Amniotic stem cell (primary cell): ENCODE results near the gene KLRC3.
A peak's percentile ranks its signal among the peaks of the same experiment; 100 is the strongest.
"Not testable (repeated sequence)": the region's sequence is repeated elsewhere in the genome, so short reads cannot be mapped to it uniquely, and the experiment has no call there.

Experiments used
- DNase-seq: peaks from one replicate; lab custom pipeline; 2025; lab: John Stamatoyannopoulos, UW

Gene KLRC3

GRCh38 chr12:10368206-10369171 lies 51.9 kb downstream of the KLRC3 start:
- no peak for DNase-seq

DNA sequence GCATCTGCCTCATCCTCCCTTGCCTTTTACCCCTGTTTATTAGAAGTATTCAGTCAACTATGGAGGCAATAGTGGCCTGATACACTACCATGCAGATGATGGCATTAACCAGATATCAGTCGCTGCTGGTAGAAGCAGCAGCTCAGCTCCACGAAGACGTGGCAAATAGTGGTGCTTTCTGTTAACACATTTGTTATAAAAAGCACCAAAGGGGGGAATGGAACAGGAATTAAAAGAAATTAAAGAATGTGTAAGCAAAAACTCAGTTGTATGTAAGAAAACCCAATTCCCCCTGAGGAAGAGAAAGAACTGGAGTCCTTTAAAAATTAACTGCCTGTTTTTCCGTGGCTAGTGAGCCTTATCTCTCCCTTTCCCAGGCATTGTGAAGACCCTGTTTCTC lies 52.7 kb downstream of the KLRC3 start:
- DNase-seq: not testable (repeated sequence)

GRCh38 chr12:10366875-10367274 lies 53.5 kb downstream of the KLRC3 start:
- DNase-seq: no peak

GRCh38 chr12:10365696-10366405 lies 54.5 kb downstream of the KLRC3 start:
- DNase-seq: no peak

DNA sequence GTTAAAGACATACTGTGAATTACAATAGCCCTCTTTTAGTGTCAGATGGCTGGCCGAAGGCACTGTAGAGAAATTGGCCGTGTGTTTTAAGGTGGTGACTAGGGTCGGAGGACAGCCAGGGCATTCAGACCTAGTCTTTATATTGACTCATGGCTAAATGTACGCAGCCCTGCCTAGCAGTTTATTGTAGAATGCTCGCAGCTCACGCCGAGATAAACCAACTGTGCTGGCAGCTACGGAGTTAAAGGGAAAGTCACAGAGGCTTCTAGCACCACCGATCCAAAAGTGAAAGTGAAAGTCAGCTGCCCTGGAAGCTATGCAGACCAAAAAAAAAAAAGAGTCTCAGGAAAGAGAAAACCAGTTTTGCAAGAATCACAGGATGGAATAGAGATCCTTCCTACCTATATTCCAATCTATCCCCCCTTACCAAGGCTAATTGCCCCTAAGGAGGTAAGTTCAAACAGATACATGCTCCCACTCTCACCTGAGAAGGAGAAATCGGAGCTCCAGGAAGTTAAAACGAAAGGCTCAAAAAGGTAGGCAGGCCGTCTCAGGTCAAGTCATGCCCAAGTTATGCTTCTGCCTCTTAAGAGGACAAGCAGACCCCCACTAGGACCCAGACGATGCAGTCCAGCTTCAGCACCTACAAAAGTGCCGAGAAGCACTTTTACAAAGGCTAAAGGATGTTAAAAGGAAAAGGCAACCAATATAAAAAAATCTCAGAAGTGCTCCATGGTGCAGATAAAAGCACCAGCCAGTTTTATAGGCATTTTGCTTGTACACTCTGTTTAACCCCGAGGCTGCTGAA lies 55.4 kb downstream of the KLRC3 start:
- DNase-seq: peak; percentile 61

GRCh38 chr12:10363914-10364814 lies 56.2 kb downstream of the KLRC3 start:
- DNase-seq: no peak

DNA sequence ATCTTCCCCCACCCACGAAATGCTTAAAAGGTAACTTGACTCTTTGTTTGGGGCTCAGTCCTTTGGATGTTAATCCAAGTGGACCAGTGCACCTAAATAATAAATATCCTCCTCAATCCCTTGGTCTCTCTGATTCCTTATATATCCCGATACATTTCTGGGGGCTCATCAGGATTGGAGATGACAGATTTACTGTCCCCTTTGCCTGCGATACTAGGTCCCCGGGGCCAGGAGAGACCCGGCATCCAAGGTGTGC lies 56.8 kb downstream of the KLRC3 start:
- DNase-seq: no peak

DNA sequence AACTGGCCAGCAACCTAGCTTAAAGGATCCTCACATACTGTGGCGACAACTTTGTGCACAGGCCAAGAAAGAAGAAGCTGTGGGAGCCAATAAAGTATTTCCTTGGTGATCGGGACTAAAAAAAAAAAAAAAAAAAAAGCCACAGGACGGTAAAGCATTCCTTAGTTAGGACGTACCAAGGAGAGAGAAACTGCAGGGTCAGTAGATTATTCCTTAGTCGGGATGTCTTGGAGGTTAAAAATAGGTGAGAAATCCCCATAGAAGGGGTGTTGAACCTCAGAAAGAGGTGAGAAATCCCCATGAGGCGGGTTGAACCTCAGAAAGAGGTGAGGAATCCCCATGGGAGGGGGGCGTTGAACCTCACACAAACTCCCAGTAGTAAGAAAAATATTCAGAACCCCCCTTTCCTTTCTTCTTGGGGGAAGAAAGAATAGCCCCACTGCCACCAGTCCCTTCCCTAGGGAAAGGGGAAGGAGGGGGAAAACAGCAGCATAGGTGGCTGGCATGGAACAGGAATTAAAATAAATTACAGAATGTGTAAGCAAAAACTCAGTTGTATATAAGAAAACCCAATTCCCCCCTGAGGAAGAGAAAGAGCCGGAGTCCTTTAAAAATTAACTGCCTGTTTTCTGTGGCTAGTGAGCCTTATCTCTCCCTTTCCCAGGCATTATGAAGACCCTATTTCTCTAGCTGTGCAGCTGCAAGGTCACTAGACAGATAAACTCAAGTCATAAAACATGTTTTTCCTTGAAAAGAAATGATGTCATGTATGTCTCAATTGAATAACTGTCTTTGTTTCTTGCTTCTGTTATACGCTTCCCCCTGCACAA lies 57.4 kb downstream of the KLRC3 start:
- no peak for DNase-seq

GRCh38 chr12:10362325-10362724 lies 58.1 kb downstream of the KLRC3 start:
- DNase-seq: no peak
